ENCODE measurements around the gene LMOD2. TPM values are rescaled to one million over a fixed set of nuclear protein-coding genes. Genes with fewer than 3 reads are reported as not detected.

Gene LMOD2
- polyA plus RNA-seq, 3 donors, result 0.09 TPM; not detected in 2

GRCh38 chr7:123637878-123638277, 17.8 kb upstream of the LMOD2 start:
- H3K36me3 ChIP-seq (replicated peaks in 1 of 2; ENCODE audit: control insufficient read depth in 1 of 2, insufficient read depth in 2 of 2, low read length in 2 of 2), result no peaks in the 10 kb centered on the region
- Mint-ChIP-seq H3K27me3 (ENCODE audit: low read depth in 3 of 3) (peaks cover 3 to 7% (median 6%) of the 10 kb centered on the region in 3 donors), H3K27ac (no peak overlapping the region), H3K36me3 (no peaks in the 10 kb centered on the region), H3K4me3 (no peak overlapping the region), H3K4me1 (no peaks in the 10 kb centered on the region), H3K9me3 (no peaks in the 10 kb centered on the region)
- no peak overlapping the region for H2AFZ ChIP-seq (ENCODE audit: insufficient read depth, low read depth, low read length, poor library complexity, severe bottlenecking)
- no peaks in the 10 kb centered on the region for H3K9me3 ChIP-seq (replicated peaks in 1 of 2; ENCODE audit: control insufficient read depth in 1 of 2, insufficient read depth in 1 of 2, low read length in 2 of 2)
- H3K79me2 ChIP-seq (ENCODE audit: insufficient read depth, low read length), result no peaks in the 10 kb centered on the region
- H3K9ac ChIP-seq (ENCODE audit: insufficient read depth, low read length, poor library complexity, severe bottlenecking), result no peak overlapping the region
- H4K20me1 ChIP-seq (ENCODE audit: insufficient read depth, low read length), result no peaks in the 10 kb centered on the region
- H3K4me2 ChIP-seq (replicated peaks; ENCODE audit: extremely low read depth, low read length, poor library complexity, severe bottlenecking), result no peak overlapping the region
- intact Hi-C loops (cut with micrococcal nuclease), result no loop called here
- H3K4me1 ChIP-seq (ENCODE audit: control insufficient read depth in 1 of 2, insufficient read depth in 2 of 2, low read length in 2 of 2), result no peaks in the 10 kb centered on the region
- H3K27me3 ChIP-seq (ENCODE audit: control insufficient read depth in 2 of 2, insufficient read depth in 2 of 2, low read length in 2 of 2), result peaks cover 2 to 4% of the 10 kb centered on the region in 2 donors
- H3K27ac ChIP-seq (ENCODE audit: low read depth in 1 of 2, low read length in 2 of 2), result no peak overlapping the region
- TF ChIP-seq CTCF (IDR thresholded peaks at IDR 0.05), result no peak
- 90% methylated on average over 2 of the region's 2 CpGs for WGBS (ENCODE audit: insufficient coverage)
- no peak overlapping the region for H3K4me3 ChIP-seq (replicated peaks in 1 of 3; ENCODE audit: low read depth in 2 of 3, low read length in 3 of 3)
- no peak for DNase-seq

GRCh38 chr7:123639631-123640030, 16.0 kb upstream of the LMOD2 start:
- Mint-ChIP-seq H3K4me3 (no peak overlapping the region), H3K36me3 (no peaks in the 10 kb centered on the region), H3K27ac (no peak overlapping the region), H3K9me3 (no peaks in the 10 kb centered on the region), H3K4me1 (no peaks in the 10 kb centered on the region), H3K27me3 (ENCODE audit: low read depth in 3 of 3) (peaks cover 5 to 15% (median 6%) of the 10 kb centered on the region in 3 donors)
- no peak for TF ChIP-seq CTCF (IDR thresholded peaks at IDR 0.05)
- WGBS (ENCODE audit: insufficient coverage), result no CpG with 5 or more reads among the region's 2 CpGs
- no peak overlapping the region for H2AFZ ChIP-seq (ENCODE audit: insufficient read depth, low read depth, low read length, poor library complexity, severe bottlenecking)
- H3K4me2 ChIP-seq (replicated peaks; ENCODE audit: extremely low read depth, low read length, poor library complexity, severe bottlenecking), result no peak overlapping the region
- H3K36me3 ChIP-seq (replicated peaks in 1 of 2; ENCODE audit: control insufficient read depth in 1 of 2, insufficient read depth in 2 of 2, low read length in 2 of 2), result no peaks in the 10 kb centered on the region
- no peaks in the 10 kb centered on the region for H3K79me2 ChIP-seq (ENCODE audit: insufficient read depth, low read length)
- H3K27me3 ChIP-seq (ENCODE audit: control insufficient read depth in 2 of 2, insufficient read depth in 2 of 2, low read length in 2 of 2), result peaks cover 4 to 7% of the 10 kb centered on the region in 2 donors
- no peak overlapping the region for H3K9ac ChIP-seq (ENCODE audit: insufficient read depth, low read length, poor library complexity, severe bottlenecking)
- H3K4me3 ChIP-seq (replicated peaks in 1 of 3; ENCODE audit: low read depth in 2 of 3, low read length in 3 of 3), result no peak overlapping the region
- no peak for DNase-seq
- H4K20me1 ChIP-seq (ENCODE audit: insufficient read depth, low read length), result no peaks in the 10 kb centered on the region
- H3K4me1 ChIP-seq (ENCODE audit: control insufficient read depth in 1 of 2, insufficient read depth in 2 of 2, low read length in 2 of 2), result no peaks in the 10 kb centered on the region
- no peaks in the 10 kb centered on the region for H3K9me3 ChIP-seq (replicated peaks in 1 of 2; ENCODE audit: control insufficient read depth in 1 of 2, insufficient read depth in 1 of 2, low read length in 2 of 2)
- intact Hi-C loops (cut with micrococcal nuclease), result no loop called here
- no peak overlapping the region for H3K27ac ChIP-seq (ENCODE audit: low read depth in 1 of 2, low read length in 2 of 2)
